Astrocyte (in vitro differentiated cells and primary cell): Measurements from ENCODE around the gene NPHP4. TPM values are rescaled to one million over a fixed set of nuclear protein-coding genes. Genes with fewer than 3 reads are reported as not detected.

ENCODE experiments used
- DNase-seq: peaks from one replicate; pipeline ENCODE4 v3.0.0-alpha.2; 2010; ENCODE audit warnings: low read depth
- FAIRE-seq: peaks from 2 replicates; lab custom pipeline; 2011; peaks lifted over from hg19 to GRCh38; lab: Jason Lieb, UNC
- H2AFZ ChIP-seq: 2 replicates; pipeline ENCODE4 v1.6.0; 2012; ENCODE audit warnings: low read depth, low read length, inconsistent platforms
- H3K27ac ChIP-seq: 2 replicates; pipeline ENCODE4 v1.5.1; 2011; ENCODE audit warnings: low read depth, low read length, inconsistent platforms
- H3K27me3 ChIP-seq: 2 replicates; pipeline ENCODE4 v1.6.0; 2011; ENCODE audit warnings: low read length, inconsistent platforms; ENCODE audit not compliant: insufficient read depth
- H3K36me3 ChIP-seq: 2 replicates; pipeline ENCODE4 v1.5.1; 2011; ENCODE audit warnings: low read length, inconsistent platforms; ENCODE audit not compliant: insufficient read depth
- H3K4me1 ChIP-seq: 2 replicates; pipeline ENCODE4 v1.5.1; 2011; ENCODE audit warnings: low read length, inconsistent platforms; ENCODE audit not compliant: insufficient read depth
- H3K4me2 ChIP-seq: 2 replicates; pipeline ENCODE4 v1.6.0; 2012; ENCODE audit warnings: low read length, inconsistent platforms
- H3K4me3 ChIP-seq: 2 replicates; pipeline ENCODE4 v1.5.1; 2011; ENCODE audit warnings: low read depth, mild to moderate bottlenecking, low read length, inconsistent platforms; ENCODE audit not compliant: insufficient read depth
- H3K79me2 ChIP-seq: 2 replicates; pipeline ENCODE4 v1.6.0; 2012; ENCODE audit warnings: mild to moderate bottlenecking, low read length, inconsistent platforms; ENCODE audit not compliant: insufficient read depth
- H3K9ac ChIP-seq: 2 replicates; pipeline ENCODE4 v1.6.0; 2012; ENCODE audit warnings: mild to moderate bottlenecking, low read length, inconsistent platforms
- H3K9me3 ChIP-seq: 2 replicates; pipeline ENCODE4 v1.5.1; 2012; ENCODE audit warnings: low read depth, mild to moderate bottlenecking, low read length, inconsistent platforms; ENCODE audit not compliant: insufficient read depth
- H4K20me1 ChIP-seq: 2 replicates; pipeline ENCODE4 v1.6.0; 2012; ENCODE audit warnings: low read length, inconsistent platforms; ENCODE audit not compliant: insufficient read depth
- H3K27ac Mint-ChIP-seq: one replicate; pipeline ENCODE4 v1.8.0; 2021; ENCODE audit warnings: mild to moderate bottlenecking, mixed read lengths; ENCODE audit not compliant: unreplicated experiment
- H3K27me3 Mint-ChIP-seq: one replicate; pipeline ENCODE4 v1.8.0; 2021; ENCODE audit warnings: low read depth, mixed read lengths; ENCODE audit not compliant: unreplicated experiment
- H3K36me3 Mint-ChIP-seq: one replicate; pipeline ENCODE4 v1.8.0; 2021; ENCODE audit warnings: low read depth, mixed read lengths; ENCODE audit not compliant: unreplicated experiment
- H3K4me1 Mint-ChIP-seq: one replicate; pipeline ENCODE4 v1.8.0; 2021; ENCODE audit warnings: low read depth, mixed read lengths; ENCODE audit not compliant: unreplicated experiment
- H3K4me3 Mint-ChIP-seq: one replicate; pipeline ENCODE4 v1.8.0; 2021; ENCODE audit warnings: mild to moderate bottlenecking, moderate library complexity, mixed read lengths; ENCODE audit not compliant: unreplicated experiment
- H3K9me3 Mint-ChIP-seq: one replicate; pipeline ENCODE4 v1.8.0; 2021; ENCODE audit warnings: mild to moderate bottlenecking, mixed read lengths; ENCODE audit not compliant: unreplicated experiment
- CTCF ChIP-seq: IDR thresholded peaks from 2 replicates; pipeline ENCODE4 v1.5.1; 2011; ENCODE audit warnings: low read depth, mild to moderate bottlenecking, inconsistent platforms, low read length, moderate library complexity; ENCODE audit not compliant: insufficient read depth
- EZH2 ChIP-seq: IDR thresholded peaks from 2 replicates; pipeline ENCODE4 v1.6.1; 2012; ENCODE audit warnings: mild to moderate bottlenecking, low read length, inconsistent platforms; ENCODE audit not compliant: insufficient read depth
- total RNA-seq: library from RNA; stranded (reverse); gene quantifications from 2 replicates; pipeline ENCODE4 v1.2.1, GENCODE V29; 2021

The NPHP4 gene
- total RNA-seq, 1 donor from 2014 or later, result 8.4 TPM

DNA sequence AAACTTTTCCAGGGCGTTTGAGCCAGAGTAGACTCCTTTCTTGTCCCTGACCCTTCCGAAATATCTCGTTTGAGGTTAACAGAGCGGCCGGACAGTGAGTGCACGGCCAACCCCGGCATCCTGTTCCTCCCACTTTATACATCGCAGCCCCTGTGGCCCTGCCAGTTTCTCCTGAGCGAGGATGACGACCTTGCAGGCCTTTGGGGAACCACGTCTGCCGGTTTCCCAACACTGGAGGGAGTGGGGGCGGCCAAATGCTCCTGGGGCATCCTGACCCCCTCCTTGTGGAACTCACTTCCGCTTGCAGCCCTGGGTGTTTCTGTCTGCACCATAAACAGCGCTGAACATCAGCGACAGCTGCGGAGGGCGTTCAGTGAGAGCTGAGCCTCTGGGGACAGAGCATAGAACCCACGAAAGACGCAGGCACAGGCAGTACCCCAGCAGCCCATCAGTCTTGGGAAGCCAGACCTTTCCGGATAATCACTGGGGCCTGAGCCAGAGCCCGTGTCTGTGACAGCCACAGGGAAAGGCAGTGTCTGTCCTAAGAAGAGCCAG, 48.7 kb upstream of the NPHP4 start:
- H3K27me3 ChIP-seq, result peaks cover 12% of the 10 kb centered on the region
- H3K4me1 ChIP-seq, result peaks cover 8% of the 10 kb centered on the region
- no peaks in the 10 kb centered on the region for H3K9me3 ChIP-seq
- H3K4me3 ChIP-seq, result no peak overlapping the region
- no peak for FAIRE-seq
- no peak for DNase-seq
- H2AFZ ChIP-seq, result no peak overlapping the region
- H3K27ac ChIP-seq, result no peak overlapping the region
- TF ChIP-seq CTCF, result no peak
- TF ChIP-seq EZH2, result no peak
- no peaks in the 10 kb centered on the region for H3K36me3 ChIP-seq
- no peaks in the 10 kb centered on the region for H4K20me1 ChIP-seq
- H3K27me3 Mint-ChIP-seq, result peaks cover 53% of the 10 kb centered on the region
- H3K36me3 Mint-ChIP-seq, result no peaks in the 10 kb centered on the region
- no peak overlapping the region for H3K4me3 Mint-ChIP-seq
- H3K4me1 Mint-ChIP-seq, result peaks cover 2% of the 10 kb centered on the region
- no peak overlapping the region for H3K4me2 ChIP-seq
- H3K27ac Mint-ChIP-seq, result no peak overlapping the region
- no peaks in the 10 kb centered on the region for H3K9me3 Mint-ChIP-seq
- no peaks in the 10 kb centered on the region for H3K79me2 ChIP-seq
- no peak overlapping the region for H3K9ac ChIP-seq

- Mint-ChIP-seq H3K4me1 (peaks cover 2% of the 10 kb centered on the region), H3K27ac (no peak overlapping the region), H3K4me3 (no peak overlapping the region), H3K36me3 (no peaks in the 10 kb centered on the region), H3K27me3 (peaks cover 55% of the 10 kb centered on the region), H3K9me3 (no peaks in the 10 kb centered on the region)
- no peaks in the 10 kb centered on the region for H4K20me1 ChIP-seq
- H3K36me3 ChIP-seq, result no peaks in the 10 kb centered on the region
- H2AFZ ChIP-seq, result no peak overlapping the region
- no peak overlapping the region for H3K4me3 ChIP-seq
- no peak overlapping the region for H3K27ac ChIP-seq
- H3K9ac ChIP-seq, result no peak overlapping the region
- H3K79me2 ChIP-seq, result no peaks in the 10 kb centered on the region
- H3K9me3 ChIP-seq, result no peaks in the 10 kb centered on the region
- DNase-seq (no peak), FAIRE-seq (no peak)
- TF ChIP-seq EZH2 (no peak), CTCF (no peak)
- peaks cover 12% of the 10 kb centered on the region for H3K27me3 ChIP-seq
- peaks cover 8% of the 10 kb centered on the region for H3K4me1 ChIP-seq
- no peak overlapping the region for H3K4me2 ChIP-seq
Observed at GRCh38 chr1:6040444-6040843, 48.2 kb upstream of the NPHP4 start.

DNA sequence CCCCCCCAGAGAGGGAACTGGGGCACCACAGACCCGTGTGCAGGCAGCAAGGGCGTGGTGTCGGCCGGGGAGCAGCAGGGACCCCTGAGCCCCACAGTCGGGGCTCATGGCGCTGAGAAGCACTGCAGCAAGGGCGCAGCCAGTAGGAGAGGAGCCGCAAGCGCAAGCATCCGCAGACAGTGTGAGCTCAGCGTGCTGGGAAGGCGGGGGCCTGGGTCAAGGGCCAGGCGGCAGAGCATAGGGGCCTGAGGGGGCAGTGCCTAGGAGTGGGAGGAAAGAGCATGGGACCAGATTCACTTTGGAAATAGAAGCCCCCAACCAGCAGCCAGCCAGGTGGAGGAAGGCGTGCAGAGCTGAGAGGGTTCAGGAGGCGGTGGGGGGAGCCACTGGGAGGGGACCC, 46.8 kb upstream of the NPHP4 start:
- Mint-ChIP-seq H3K27me3 (peaks cover 55% of the 10 kb centered on the region), H3K36me3 (no peaks in the 10 kb centered on the region), H3K4me1 (peaks cover 2% of the 10 kb centered on the region), H3K9me3 (no peaks in the 10 kb centered on the region), H3K4me3 (no peak overlapping the region), H3K27ac (no peak overlapping the region)
- Histone ChIP-seq H3K4me1 (peaks cover 8% of the 10 kb centered on the region), H3K4me3 (no peak overlapping the region), H3K27me3 (peaks cover 13% of the 10 kb centered on the region), H3K27ac (no peak overlapping the region), H3K36me3 (no peaks in the 10 kb centered on the region), H2AFZ (no peak overlapping the region), H3K9me3 (no peaks in the 10 kb centered on the region), H3K9ac (no peak overlapping the region), H3K4me2 (no peak overlapping the region), H3K79me2 (no peaks in the 10 kb centered on the region), H4K20me1 (peaks cover 7% of the 10 kb centered on the region)
- no peak for TF ChIP-seq CTCF
- no peak for TF ChIP-seq EZH2
- FAIRE-seq (no peak), DNase-seq (no peak)
